ENCODE data around the gene LRRC8D.

DNA sequence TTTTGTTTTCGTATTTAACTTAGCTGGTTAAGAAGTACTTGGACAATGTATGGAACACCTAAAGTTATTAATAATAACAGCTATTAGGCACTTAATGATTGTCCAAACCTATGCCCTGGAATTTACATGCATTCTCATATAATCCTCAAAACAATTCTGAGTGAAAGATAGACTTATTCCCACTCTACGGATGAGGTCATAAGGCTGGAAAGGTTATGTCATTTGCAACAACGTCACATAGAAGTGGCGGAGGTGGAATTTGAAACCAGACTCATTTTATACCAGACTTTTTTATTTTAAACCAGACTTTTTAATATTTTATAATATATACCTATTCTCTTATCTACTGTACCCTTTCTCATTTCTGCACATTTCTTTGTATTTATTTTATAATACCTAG lies 8.4 kb downstream of the LRRC8D start:
- TF ChIP-seq CTCF (IDR thresholded peaks at IDR 0.05): no peak
- no peak for TF ChIP-seq POLR2A (IDR thresholded peaks at IDR 0.05)
